ENCODE data around the gene ZNF462.

GRCh38 chr9:106954974-106955850, 92.2 kb downstream of the ZNF462 start:
- TF ChIP-seq CTCF (IDR thresholded peaks at IDR 0.05), result no peak
- TF ChIP-seq POLR2A (IDR thresholded peaks at IDR 0.05; ENCODE audit: low read depth), result no peak
- no peak for TF ChIP-seq POLR2AphosphoS5 (IDR thresholded peaks at IDR 0.05)

All from esophagus muscularis mucosa (tissue), 3 donors.